HL-60 (cell line): ENCODE results near the gene KIF2C.

Experiments
- DNase-seq, 2 experiments: peaks; one replicate each; pipeline ENCODE4 v3.0.0-alpha.2; 2010 to 2020; ENCODE audit warnings: low read depth in 1 of 2, low spot score in 1 of 2
- H3K27ac ChIP-seq: fragments of 250-450 bp; sonication (Bioruptor Pico); replicated peaks from 2 replicates; pipeline ENCODE4 v1.5.1; 2020; ENCODE audit warnings: mild to moderate bottlenecking, moderate library complexity
- H3K27me3 ChIP-seq: fragments of 250-450 bp; sonication (Bioruptor Pico); 2 replicates; pipeline ENCODE4 v1.5.1; 2021; ENCODE audit warnings: mild to moderate bottlenecking, moderate library complexity; ENCODE audit not compliant: insufficient read depth, poor library complexity, severe bottlenecking
- H3K4me3 ChIP-seq: replicated peaks from 2 replicates; pipeline ENCODE4 v1.5.1; 2011; ENCODE audit warnings: mild to moderate bottlenecking, control low read depth, low read length; ENCODE audit not compliant: insufficient read depth
- GABPA ChIP-seq: IDR thresholded peaks from 2 replicates; pipeline ENCODE4 v1.6.1; 2012; ENCODE audit warnings: low read depth
- POLR2AphosphoS5 ChIP-seq: IDR thresholded peaks from 2 replicates; pipeline ENCODE4 v1.6.1; 2012; ENCODE audit warnings: low read depth
- SPI1 ChIP-seq: IDR thresholded peaks from 2 replicates; pipeline ENCODE4 v1.6.1; 2012; ENCODE audit warnings: low read depth, mild to moderate bottlenecking, borderline replicate concordance
- TF ChIP-seq, protein P1 (sequence below): IDR thresholded peaks from one replicate; pipeline ENCODE4 v1.5.1; 2011; ENCODE audit warnings: low read length, control low read depth, inconsistent platforms; ENCODE audit not compliant: insufficient read depth
- TF ChIP-seq, protein P2 (sequence below): IDR thresholded peaks from 2 replicates; pipeline ENCODE4 v1.6.1; 2012; ENCODE audit warnings: low read depth; ENCODE audit not compliant: insufficient replicate concordance

KIF2C gene

DNA sequence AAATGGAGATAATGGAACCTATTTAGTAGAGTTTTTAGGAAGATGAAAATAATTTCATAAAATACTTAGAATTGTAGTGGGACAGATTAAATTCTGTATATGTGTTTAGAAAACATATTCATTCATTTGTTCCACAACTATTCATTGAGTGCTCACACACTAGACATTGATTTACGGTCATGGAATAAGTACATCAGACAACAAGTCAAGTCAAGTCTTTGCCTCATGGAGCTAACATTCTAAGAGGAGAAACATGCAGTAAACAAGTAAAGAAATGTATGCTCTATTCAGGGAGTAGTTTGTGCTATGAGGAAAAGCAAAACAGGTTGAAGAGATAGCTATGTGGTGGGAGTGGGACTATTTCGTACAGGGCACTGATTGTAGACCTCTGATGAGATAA, 77.7 kb downstream of the KIF2C start:
- no peak overlapping the region for H3K4me3 ChIP-seq
- DNase-seq = no peak
- TF ChIP-seq POLR2AphosphoS5 = no peak
- TF ChIP-seq, protein P1, sequence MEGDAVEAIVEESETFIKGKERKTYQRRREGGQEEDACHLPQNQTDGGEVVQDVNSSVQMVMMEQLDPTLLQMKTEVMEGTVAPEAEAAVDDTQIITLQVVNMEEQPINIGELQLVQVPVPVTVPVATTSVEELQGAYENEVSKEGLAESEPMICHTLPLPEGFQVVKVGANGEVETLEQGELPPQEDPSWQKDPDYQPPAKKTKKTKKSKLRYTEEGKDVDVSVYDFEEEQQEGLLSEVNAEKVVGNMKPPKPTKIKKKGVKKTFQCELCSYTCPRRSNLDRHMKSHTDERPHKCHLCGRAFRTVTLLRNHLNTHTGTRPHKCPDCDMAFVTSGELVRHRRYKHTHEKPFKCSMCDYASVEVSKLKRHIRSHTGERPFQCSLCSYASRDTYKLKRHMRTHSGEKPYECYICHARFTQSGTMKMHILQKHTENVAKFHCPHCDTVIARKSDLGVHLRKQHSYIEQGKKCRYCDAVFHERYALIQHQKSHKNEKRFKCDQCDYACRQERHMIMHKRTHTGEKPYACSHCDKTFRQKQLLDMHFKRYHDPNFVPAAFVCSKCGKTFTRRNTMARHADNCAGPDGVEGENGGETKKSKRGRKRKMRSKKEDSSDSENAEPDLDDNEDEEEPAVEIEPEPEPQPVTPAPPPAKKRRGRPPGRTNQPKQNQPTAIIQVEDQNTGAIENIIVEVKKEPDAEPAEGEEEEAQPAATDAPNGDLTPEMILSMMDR = no peak
- TF ChIP-seq, protein P2, sequence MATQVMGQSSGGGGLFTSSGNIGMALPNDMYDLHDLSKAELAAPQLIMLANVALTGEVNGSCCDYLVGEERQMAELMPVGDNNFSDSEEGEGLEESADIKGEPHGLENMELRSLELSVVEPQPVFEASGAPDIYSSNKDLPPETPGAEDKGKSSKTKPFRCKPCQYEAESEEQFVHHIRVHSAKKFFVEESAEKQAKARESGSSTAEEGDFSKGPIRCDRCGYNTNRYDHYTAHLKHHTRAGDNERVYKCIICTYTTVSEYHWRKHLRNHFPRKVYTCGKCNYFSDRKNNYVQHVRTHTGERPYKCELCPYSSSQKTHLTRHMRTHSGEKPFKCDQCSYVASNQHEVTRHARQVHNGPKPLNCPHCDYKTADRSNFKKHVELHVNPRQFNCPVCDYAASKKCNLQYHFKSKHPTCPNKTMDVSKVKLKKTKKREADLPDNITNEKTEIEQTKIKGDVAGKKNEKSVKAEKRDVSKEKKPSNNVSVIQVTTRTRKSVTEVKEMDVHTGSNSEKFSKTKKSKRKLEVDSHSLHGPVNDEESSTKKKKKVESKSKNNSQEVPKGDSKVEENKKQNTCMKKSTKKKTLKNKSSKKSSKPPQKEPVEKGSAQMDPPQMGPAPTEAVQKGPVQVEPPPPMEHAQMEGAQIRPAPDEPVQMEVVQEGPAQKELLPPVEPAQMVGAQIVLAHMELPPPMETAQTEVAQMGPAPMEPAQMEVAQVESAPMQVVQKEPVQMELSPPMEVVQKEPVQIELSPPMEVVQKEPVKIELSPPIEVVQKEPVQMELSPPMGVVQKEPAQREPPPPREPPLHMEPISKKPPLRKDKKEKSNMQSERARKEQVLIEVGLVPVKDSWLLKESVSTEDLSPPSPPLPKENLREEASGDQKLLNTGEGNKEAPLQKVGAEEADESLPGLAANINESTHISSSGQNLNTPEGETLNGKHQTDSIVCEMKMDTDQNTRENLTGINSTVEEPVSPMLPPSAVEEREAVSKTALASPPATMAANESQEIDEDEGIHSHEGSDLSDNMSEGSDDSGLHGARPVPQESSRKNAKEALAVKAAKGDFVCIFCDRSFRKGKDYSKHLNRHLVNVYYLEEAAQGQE = no peak
- no peak for TF ChIP-seq GABPA
- no peak for TF ChIP-seq SPI1
- H3K27me3 ChIP-seq = no peaks in the 10 kb centered on the region
- no peak overlapping the region for H3K27ac ChIP-seq
